GM23338 (cell line): ENCODE results near the gene PAQR4. TPM values are rescaled to one million over a fixed set of nuclear protein-coding genes. Genes with fewer than 3 reads are reported as not detected.

Experiments used
- ATAC-seq: fragments of 200-7000 bp; cut with Tn5 transposase; 3 replicates; pipeline ENCODE4 v1.9.1; 2020
- DNase-seq: peaks from one replicate; pipeline ENCODE4 v3.0.0-alpha.2; 2015; ENCODE audit warnings: low spot score
- H2AFZ ChIP-seq: fragments of 200-600 bp; sonication (generic); 2 replicates; pipeline ENCODE4 v1.8.0; 2016; ENCODE audit warnings: antibody characterized with exemption, mild to moderate bottlenecking, moderate library complexity
- H3F3A ChIP-seq: fragments of 200-600 bp; sonication (generic); replicated peaks from 2 replicates; pipeline ENCODE4 v1.8.0; 2017; ENCODE audit warnings: antibody characterized with exemption, mixed run types, low read depth
- H3K27ac ChIP-seq: fragments of 200-600 bp; sonication (generic); 2 replicates; pipeline ENCODE4 v1.6.1; 2016; ENCODE audit warnings: low read depth
- H3K27me3 ChIP-seq: fragments of 200-600 bp; sonication (generic); 2 replicates; pipeline ENCODE4 v1.8.0; 2016; ENCODE audit warnings: mild to moderate bottlenecking, mixed run types, moderate library complexity; ENCODE audit not compliant: insufficient read depth
- H3K36me3 ChIP-seq: fragments of 200-600 bp; sonication (generic); 2 replicates; pipeline ENCODE4 v1.8.0; 2016; ENCODE audit warnings: mild to moderate bottlenecking; ENCODE audit not compliant: insufficient read depth
- H3K4me1 ChIP-seq: fragments of 200-600 bp; sonication (generic); 2 replicates; pipeline ENCODE4 v1.8.0; 2016; ENCODE audit warnings: mild to moderate bottlenecking, moderate library complexity; ENCODE audit not compliant: insufficient read depth
- H3K4me2 ChIP-seq: fragments of 200-600 bp; sonication (generic); 2 replicates; pipeline ENCODE4 v1.7.1; 2017; ENCODE audit warnings: mixed run types
- H3K4me3 ChIP-seq: fragments of 200-600 bp; sonication (generic); 2 replicates; pipeline ENCODE4 v1.6.1; 2016; ENCODE audit warnings: mixed run types
- H3K79me2 ChIP-seq: fragments of 200-600 bp; sonication (generic); replicated peaks from 2 replicates; pipeline ENCODE4 v1.8.0; 2017; ENCODE audit warnings: mild to moderate bottlenecking; ENCODE audit not compliant: insufficient read depth
- H3K9me2 ChIP-seq: fragments of 200-600 bp; sonication (generic); 2 replicates; pipeline ENCODE4 v1.8.0; 2017; ENCODE audit not compliant: insufficient read depth
- H4K20me1 ChIP-seq: fragments of 200-600 bp; sonication (generic); replicated peaks from 2 replicates; pipeline ENCODE4 v1.8.0; 2017; ENCODE audit warnings: mild to moderate bottlenecking; ENCODE audit not compliant: insufficient read depth
- H3K27ac Mint-ChIP-seq: 2 replicates; pipeline ENCODE4 v1.8.0; 2020; ENCODE audit warnings: inconsistent platforms, mild to moderate bottlenecking, moderate library complexity, mixed read lengths
- H3K27me3 Mint-ChIP-seq: 3 replicates; pipeline ENCODE4 v1.8.0; 2022; ENCODE audit warnings: low read depth, mild to moderate bottlenecking, moderate library complexity, mixed read lengths, inconsistent platforms; ENCODE audit not compliant: insufficient read depth, poor library complexity
- H3K36me3 Mint-ChIP-seq: 3 replicates; pipeline ENCODE4 v1.8.0; 2021; ENCODE audit warnings: low read depth, mild to moderate bottlenecking, inconsistent platforms, moderate library complexity, mixed read lengths
- H3K4me1 Mint-ChIP-seq: 3 replicates; pipeline ENCODE4 v1.8.0; 2020; ENCODE audit warnings: mild to moderate bottlenecking, inconsistent platforms, mixed read lengths
- H3K4me3 Mint-ChIP-seq: 3 replicates; pipeline ENCODE4 v1.8.0; 2021; ENCODE audit warnings: moderate library complexity, mild to moderate bottlenecking, inconsistent platforms, mixed read lengths
- H3K9me3 Mint-ChIP-seq: 3 replicates; pipeline ENCODE4 v1.8.0; 2020; ENCODE audit warnings: moderate library complexity, mild to moderate bottlenecking, inconsistent platforms, mixed read lengths
- CREB1 ChIP-seq: fragments of 250-450 bp; sonication (Bioruptor Pico); IDR thresholded peaks from 2 replicates; pipeline ENCODE4 v1.5.0; 2020; ENCODE audit warnings: low read depth, mild to moderate bottlenecking, moderate library complexity
- EZH2 ChIP-seq: fragments of 200-600 bp; sonication (generic); IDR thresholded peaks from one replicate; pipeline ENCODE4 v1.8.0; 2017; ENCODE audit warnings: antibody characterized with exemption, mild to moderate bottlenecking, low read depth; ENCODE audit not compliant: unreplicated experiment
- polyA plus RNA-seq: library from polyadenylated mRNA; unstranded; fragments of >200 nt; fragmentation: Nextera tagmentation; extraction: Ambion mirVana; gene quantifications from 2 replicates; pipeline ENCODE4 v1.2.1, GENCODE V29; 2016
- total RNA-seq: library from RNA; depleted of rRNA; stranded (reverse); fragments of >200 nt; shearing (Covaris generic); gene quantifications from 2 replicates; pipeline ENCODE4 v1.2.3, GENCODE V29; 2014
- TF ChIP-seq, protein P1 (sequence below), 2 experiments: fragments of 200-600 bp in 1 of 2; sonication (generic) in 1 of 2; conservative IDR thresholded peaks; 2 replicates each; pipeline versions ENCODE4 v1.5.1 to v1.6.1; 2016 to 2017; ENCODE audit warnings: antibody characterized with exemption in 2 of 2, low read depth in 2 of 2, mild to moderate bottlenecking in 2 of 2, moderate library complexity in 1 of 2
- TF ChIP-seq, protein P2 (sequence below): fragments of 250-450 bp; sonication (Bioruptor Pico); IDR thresholded peaks from 2 replicates; pipeline ENCODE4 v1.5.0; 2020; ENCODE audit warnings: mild to moderate bottlenecking, moderate library complexity

Gene PAQR4
- total and polyA plus RNA-seq, 2 experiments from 2014 or later, result 7.0 to 29.3 TPM

DNA sequence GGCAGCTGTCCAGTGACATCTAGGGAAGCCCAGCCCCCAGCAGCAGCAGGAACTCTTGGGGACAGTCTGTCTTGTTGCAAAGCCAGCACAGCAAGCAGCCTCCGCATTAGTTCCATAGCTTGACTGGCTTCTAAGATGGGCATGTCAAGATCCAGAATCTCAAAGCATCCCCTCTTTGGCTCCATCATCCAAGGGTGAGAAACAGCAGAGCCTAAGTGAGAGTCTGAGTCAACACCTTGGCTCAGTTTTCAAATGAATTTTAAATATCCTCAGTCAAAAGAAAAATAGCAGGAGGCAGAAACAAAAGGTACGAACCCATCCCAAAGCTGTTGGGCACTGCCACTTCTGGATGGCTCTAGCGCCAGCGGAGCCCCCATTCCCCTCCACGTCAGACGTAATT is 45.8 kb downstream of the PAQR4 start (continued):
- no peak for TF ChIP-seq CREB1
- no peak for TF ChIP-seq EZH2
- TF ChIP-seq, protein P1, sequence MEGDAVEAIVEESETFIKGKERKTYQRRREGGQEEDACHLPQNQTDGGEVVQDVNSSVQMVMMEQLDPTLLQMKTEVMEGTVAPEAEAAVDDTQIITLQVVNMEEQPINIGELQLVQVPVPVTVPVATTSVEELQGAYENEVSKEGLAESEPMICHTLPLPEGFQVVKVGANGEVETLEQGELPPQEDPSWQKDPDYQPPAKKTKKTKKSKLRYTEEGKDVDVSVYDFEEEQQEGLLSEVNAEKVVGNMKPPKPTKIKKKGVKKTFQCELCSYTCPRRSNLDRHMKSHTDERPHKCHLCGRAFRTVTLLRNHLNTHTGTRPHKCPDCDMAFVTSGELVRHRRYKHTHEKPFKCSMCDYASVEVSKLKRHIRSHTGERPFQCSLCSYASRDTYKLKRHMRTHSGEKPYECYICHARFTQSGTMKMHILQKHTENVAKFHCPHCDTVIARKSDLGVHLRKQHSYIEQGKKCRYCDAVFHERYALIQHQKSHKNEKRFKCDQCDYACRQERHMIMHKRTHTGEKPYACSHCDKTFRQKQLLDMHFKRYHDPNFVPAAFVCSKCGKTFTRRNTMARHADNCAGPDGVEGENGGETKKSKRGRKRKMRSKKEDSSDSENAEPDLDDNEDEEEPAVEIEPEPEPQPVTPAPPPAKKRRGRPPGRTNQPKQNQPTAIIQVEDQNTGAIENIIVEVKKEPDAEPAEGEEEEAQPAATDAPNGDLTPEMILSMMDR (conservative IDR thresholded peaks at IDR 0.05; ENCODE audit: low read depth in 2 of 2), result no peak

DNA sequence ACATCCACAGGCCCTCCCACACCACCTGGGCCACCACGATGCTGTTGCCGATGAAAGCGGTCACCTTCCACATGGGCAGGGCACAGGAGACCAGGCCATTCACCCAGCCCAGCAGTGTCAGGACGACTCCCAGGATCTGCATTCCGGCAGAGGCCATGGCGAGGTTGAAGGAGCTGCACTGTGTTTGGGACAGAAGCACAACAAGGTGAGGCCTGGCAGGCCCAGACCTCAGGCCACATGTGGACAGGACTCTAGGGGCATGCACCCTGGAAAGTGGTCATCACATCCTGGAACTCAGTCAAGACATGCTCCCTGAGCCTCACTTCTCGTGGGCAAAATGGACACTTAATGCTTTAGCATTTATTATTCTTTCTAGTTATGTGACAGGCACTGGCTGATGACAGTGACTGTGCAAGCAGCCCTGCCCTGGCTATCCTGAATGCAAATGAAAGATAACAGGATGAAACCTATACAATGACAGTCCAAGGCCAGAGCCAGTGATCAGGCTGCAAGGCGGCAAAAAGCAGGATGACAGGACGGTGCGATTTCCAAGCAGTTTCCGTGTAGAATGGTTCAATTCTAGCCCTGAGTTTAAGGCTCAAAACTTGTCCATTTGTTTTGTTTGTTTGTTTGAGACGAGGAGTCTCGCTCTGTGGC is 46.8 kb downstream of the PAQR4 start:
- Mint-ChIP-seq H3K4me3 (peak overlapping the region; percentile 95), H3K4me1 (peaks cover 53% of the 10 kb centered on the region), H3K9me3 (peaks cover 7% of the 10 kb centered on the region; the same call in 2 of the 3 replicates), H3K27ac (peak overlapping the region; percentile 81), H3K27me3 (peaks cover 52% of the 10 kb centered on the region), H3K36me3 (peaks cover 34% of the 10 kb centered on the region)
- Histone ChIP-seq H3K4me1 (peaks cover 62% of the 10 kb centered on the region), H2AFZ (no peak overlapping the region), H3K36me3 (no peaks in the 10 kb centered on the region), H4K20me1 (peaks cover 25% of the 10 kb centered on the region), H3F3A (peaks cover 54% of the 10 kb centered on the region), H3K4me3 (peak overlapping the region; percentile 34; the same call in 1 of the 2 replicates), H3K9me2 (no peaks in the 10 kb centered on the region), H3K27me3 (peaks cover 11% of the 10 kb centered on the region), H3K79me2 (peaks cover 28% of the 10 kb centered on the region), H3K4me2 (peak overlapping the region; percentile 99), H3K27ac (no peak overlapping the region)
- DNase-seq (no peak), ATAC-seq (no peak)
- TF ChIP-seq, protein P2, sequence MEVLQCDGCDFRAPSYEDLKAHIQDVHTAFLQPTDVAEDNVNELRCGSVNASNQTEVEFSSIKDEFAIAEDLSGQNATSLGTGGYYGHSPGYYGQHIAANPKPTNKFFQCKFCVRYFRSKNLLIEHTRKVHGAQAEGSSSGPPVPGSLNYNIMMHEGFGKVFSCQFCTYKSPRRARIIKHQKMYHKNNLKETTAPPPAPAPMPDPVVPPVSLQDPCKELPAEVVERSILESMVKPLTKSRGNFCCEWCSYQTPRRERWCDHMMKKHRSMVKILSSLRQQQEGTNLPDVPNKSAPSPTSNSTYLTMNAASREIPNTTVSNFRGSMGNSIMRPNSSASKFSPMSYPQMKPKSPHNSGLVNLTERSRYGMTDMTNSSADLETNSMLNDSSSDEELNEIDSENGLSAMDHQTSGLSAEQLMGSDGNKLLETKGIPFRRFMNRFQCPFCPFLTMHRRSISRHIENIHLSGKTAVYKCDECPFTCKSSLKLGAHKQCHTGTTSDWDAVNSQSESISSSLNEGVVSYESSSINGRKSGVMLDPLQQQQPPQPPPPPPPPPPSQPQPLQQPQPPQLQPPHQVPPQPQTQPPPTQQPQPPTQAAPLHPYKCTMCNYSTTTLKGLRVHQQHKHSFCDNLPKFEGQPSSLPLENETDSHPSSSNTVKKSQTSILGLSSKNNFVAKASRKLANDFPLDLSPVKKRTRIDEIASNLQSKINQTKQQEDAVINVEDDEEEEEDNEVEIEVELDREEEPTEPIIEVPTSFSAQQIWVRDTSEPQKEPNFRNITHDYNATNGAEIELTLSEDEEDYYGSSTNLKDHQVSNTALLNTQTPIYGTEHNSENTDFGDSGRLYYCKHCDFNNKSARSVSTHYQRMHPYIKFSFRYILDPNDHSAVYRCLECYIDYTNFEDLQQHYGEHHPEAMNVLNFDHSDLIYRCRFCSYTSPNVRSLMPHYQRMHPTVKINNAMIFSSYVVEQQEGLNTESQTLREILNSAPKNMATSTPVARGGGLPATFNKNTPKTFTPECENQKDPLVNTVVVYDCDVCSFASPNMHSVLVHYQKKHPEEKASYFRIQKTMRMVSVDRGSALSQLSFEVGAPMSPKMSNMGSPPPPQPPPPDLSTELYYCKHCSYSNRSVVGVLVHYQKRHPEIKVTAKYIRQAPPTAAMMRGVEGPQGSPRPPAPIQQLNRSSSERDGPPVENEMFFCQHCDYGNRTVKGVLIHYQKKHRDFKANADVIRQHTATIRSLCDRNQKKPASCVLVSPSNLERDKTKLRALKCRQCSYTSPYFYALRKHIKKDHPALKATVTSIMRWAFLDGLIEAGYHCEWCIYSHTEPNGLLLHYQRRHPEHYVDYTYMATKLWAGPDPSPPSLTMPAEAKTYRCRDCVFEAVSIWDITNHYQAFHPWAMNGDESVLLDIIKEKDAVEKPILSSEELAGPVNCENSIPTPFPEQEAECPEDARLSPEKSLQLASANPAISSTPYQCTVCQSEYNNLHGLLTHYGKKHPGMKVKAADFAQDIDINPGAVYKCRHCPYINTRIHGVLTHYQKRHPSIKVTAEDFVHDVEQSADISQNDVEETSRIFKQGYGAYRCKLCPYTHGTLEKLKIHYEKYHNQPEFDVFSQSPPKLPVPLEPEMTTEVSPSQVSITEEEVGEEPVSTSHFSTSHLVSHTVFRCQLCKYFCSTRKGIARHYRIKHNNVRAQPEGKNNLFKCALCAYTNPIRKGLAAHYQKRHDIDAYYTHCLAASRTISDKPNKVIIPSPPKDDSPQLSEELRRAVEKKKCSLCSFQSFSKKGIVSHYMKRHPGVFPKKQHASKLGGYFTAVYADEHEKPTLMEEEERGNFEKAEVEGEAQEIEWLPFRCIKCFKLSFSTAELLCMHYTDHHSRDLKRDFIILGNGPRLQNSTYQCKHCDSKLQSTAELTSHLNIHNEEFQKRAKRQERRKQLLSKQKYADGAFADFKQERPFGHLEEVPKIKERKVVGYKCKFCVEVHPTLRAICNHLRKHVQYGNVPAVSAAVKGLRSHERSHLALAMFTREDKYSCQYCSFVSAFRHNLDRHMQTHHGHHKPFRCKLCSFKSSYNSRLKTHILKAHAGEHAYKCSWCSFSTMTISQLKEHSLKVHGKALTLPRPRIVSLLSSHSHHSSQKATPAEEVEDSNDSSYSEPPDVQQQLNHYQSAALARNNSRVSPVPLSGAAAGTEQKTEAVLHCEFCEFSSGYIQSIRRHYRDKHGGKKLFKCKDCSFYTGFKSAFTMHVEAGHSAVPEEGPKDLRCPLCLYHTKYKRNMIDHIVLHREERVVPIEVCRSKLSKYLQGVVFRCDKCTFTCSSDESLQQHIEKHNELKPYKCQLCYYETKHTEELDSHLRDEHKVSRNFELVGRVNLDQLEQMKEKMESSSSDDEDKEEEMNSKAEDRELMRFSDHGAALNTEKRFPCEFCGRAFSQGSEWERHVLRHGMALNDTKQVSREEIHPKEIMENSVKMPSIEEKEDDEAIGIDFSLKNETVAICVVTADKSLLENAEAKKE (CRISPR knock-in tag), result no peak
